ENCODE data around the gene PRKRIP1. TPM values are rescaled to one million over a fixed set of nuclear protein-coding genes. Genes with fewer than 3 reads are reported as not detected.
"Not testable (repeated sequence)": the region's sequence is repeated elsewhere in the genome, so short reads cannot be mapped to it uniquely, and the experiment has no call there.

The PRKRIP1 gene
- total RNA-seq, 1 donor from 2014 or later: 18.2 TPM

DNA sequence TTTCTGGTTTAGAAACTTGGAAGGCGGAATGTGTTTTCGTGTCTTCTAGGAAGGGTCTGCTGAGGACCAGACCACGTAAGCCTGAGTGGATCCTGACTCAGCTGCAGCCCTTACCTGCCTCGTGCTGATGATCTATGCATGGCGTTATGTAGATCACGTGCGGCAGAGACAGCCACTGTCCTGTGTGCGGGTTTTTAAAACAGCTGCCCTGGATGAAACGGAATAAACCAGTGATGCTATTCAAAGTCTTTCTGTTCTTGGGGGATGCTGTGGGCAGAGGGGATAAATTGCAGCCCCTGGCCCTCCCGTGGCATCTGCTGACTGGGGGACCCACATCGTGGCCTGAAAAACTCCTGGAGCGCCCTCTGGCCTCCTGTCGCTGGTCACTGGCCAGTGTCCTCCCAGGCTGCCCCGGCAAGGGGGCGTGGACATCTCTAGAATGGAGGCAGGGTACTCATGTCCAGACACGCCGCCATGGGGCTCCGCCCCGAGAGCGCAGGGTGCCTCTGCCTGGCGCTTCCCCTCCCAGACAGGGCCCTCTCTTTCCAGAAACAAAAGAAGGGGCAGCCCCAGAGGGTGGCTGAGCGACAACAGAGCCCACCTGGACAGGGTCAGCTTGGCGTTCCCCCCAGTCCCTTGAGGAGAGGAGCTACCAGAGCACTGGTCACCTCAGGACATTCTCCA, 55.4 kb downstream of the PRKRIP1 start:
- peak; percentile 48 for DNase-seq (ENCODE audit: low read depth)
- FAIRE-seq: no peak
- Histone ChIP-seq H3K4me3 (ENCODE audit: low read depth, low read length) (no peak overlapping the region), H3K27me3 (ENCODE audit: control insufficient read depth, insufficient read depth, low read length) (no peaks in the 10 kb centered on the region), H3K36me3 (ENCODE audit: control insufficient read depth, insufficient read depth, low read length) (no peaks in the 10 kb centered on the region)
- TF ChIP-seq CTCF (IDR thresholded peaks at IDR 0.05; ENCODE audit: insufficient read depth, low read length, severe bottlenecking): no peak

DNA sequence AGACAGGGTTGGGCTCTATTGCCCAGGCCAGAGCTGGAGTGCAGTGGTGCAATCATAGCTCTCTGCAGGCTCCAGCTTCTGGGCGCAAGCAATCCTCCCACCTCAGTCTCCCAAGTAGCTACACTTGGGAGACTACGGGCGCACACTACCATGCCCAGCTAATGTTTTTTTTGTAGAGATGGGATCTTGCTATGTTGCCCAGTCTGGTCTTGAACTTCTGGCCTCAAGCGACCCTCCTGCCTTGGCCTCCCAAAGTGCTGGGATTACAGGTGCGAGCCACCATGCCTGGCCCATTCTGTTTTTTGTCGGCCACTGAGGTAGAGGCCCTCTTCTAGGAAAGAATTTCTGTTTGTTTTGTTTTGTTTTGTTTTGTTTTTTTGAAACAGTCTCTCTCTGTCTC, 56.3 kb downstream of the PRKRIP1 start:
- H3K27me3 ChIP-seq (ENCODE audit: control insufficient read depth, insufficient read depth, low read length): no peaks in the 10 kb centered on the region
- DNase-seq (ENCODE audit: low read depth) (no peak), FAIRE-seq (no peak)
- peaks cover 3% of the 10 kb centered on the region for H3K36me3 ChIP-seq (ENCODE audit: control insufficient read depth, insufficient read depth, low read length)
- H3K4me3 ChIP-seq (ENCODE audit: low read depth, low read length): no peak overlapping the region
- TF ChIP-seq CTCF (IDR thresholded peaks at IDR 0.05; ENCODE audit: insufficient read depth, low read length, severe bottlenecking): no peak

GRCh38 chr7:102453319-102453718, 57.2 kb downstream of the PRKRIP1 start:
- no peak overlapping the region for H3K4me3 ChIP-seq (ENCODE audit: low read depth, low read length)
- H3K36me3 ChIP-seq (ENCODE audit: control insufficient read depth, insufficient read depth, low read length): peaks cover 4% of the 10 kb centered on the region
- no peak for FAIRE-seq
- no peaks in the 10 kb centered on the region for H3K27me3 ChIP-seq (ENCODE audit: control insufficient read depth, insufficient read depth, low read length)
- no peak for DNase-seq (ENCODE audit: low read depth)
- TF ChIP-seq CTCF (IDR thresholded peaks at IDR 0.05; ENCODE audit: insufficient read depth, low read length, severe bottlenecking): no peak

DNA sequence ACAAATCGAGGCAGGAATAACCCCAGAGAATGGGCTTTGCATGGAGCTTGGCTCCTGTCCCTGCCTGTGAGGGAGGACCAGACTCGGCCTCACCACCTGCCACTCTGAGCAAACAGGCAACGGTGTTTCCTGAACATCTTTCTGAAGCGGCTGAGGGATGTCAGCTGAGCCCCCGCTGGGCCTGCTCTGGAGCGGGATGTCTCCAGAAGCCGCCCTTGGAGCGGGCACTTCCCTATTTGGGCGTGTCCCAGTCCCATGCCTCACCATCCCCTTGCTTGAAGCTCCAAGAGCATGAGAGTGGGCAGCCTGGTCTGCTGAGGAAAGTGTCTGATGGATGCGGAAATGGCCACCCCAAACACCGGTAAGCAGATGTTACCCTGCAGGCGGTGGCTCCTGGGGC, 58.3 kb downstream of the PRKRIP1 start:
- FAIRE-seq (peak; percentile 80), DNase-seq (ENCODE audit: low read depth) (no peak)
- Histone ChIP-seq H3K4me3 (ENCODE audit: low read depth, low read length) (no peak overlapping the region), H3K27me3 (ENCODE audit: control insufficient read depth, insufficient read depth, low read length) (no peaks in the 10 kb centered on the region), H3K36me3 (ENCODE audit: control insufficient read depth, insufficient read depth, low read length) (peaks cover 7% of the 10 kb centered on the region)
- no peak for TF ChIP-seq CTCF (IDR thresholded peaks at IDR 0.05; ENCODE audit: insufficient read depth, low read length, severe bottlenecking)

- not testable (repeated sequence) for H3K4me3 ChIP-seq (ENCODE audit: low read depth, low read length); H3K27me3 ChIP-seq (ENCODE audit: control insufficient read depth, insufficient read depth, low read length); DNase-seq (ENCODE audit: low read depth); H3K36me3 ChIP-seq (ENCODE audit: control insufficient read depth, insufficient read depth, low read length); FAIRE-seq
Observed at GRCh38 chr7:102454932-102455331, 58.8 kb downstream of the PRKRIP1 start.

GRCh38 chr7:102455596-102455995, 59.4 kb downstream of the PRKRIP1 start:
- H3K36me3 ChIP-seq (ENCODE audit: control insufficient read depth, insufficient read depth, low read length): peaks cover 8% of the 10 kb centered on the region
- no peaks in the 10 kb centered on the region for H3K27me3 ChIP-seq (ENCODE audit: control insufficient read depth, insufficient read depth, low read length)
- FAIRE-seq (no peak), DNase-seq (ENCODE audit: low read depth) (no peak)
- H3K4me3 ChIP-seq (ENCODE audit: low read depth, low read length): no peak overlapping the region
- no peak for TF ChIP-seq CTCF (IDR thresholded peaks at IDR 0.05; ENCODE audit: insufficient read depth, low read length, severe bottlenecking)

Data from bronchial epithelial cell (primary cell).